ENCODE results near the gene WNT3A.
"Not testable (repeated sequence)": the region's sequence is repeated elsewhere in the genome, so short reads cannot be mapped to it uniquely, and the experiment has no call there.

WNT3A gene

GRCh38 chr1:228006786-228007048 lies at the start of gene WNT3A:
TSS of gene WNT3A (plus strand) at chr1:228006998. CDS start at chr1:228007129, 131 bp downstream.
- Histone ChIP-seq H3K9ac (no peak within 1 kb of the TSS), H3K27me3 (ENCODE audit: control insufficient read depth, insufficient read depth, low read length) (peaks cover 12% of the 10 kb centered on the region), H2AFZ (peak within 1 kb of the TSS; percentile 28), H3K4me2 (ENCODE audit: low read length) (peak within 1 kb of the TSS; percentile 55), H3K4me1 (no peaks in the 10 kb centered on the region), H3K27ac (no peak within 1 kb of the TSS), H3K36me3 (ENCODE audit: control insufficient read depth, insufficient read depth, low read length) (no peaks in the 10 kb centered on the region), H3K9me3 (ENCODE audit: control insufficient read depth, low read length) (no peaks in the 10 kb centered on the region), H3K4me3 (ENCODE audit: low read depth, low read length) (peak within 1 kb of the TSS; percentile 5), H3K79me2 (no peaks in the 10 kb centered on the region)
- TF ChIP-seq, protein P1, sequence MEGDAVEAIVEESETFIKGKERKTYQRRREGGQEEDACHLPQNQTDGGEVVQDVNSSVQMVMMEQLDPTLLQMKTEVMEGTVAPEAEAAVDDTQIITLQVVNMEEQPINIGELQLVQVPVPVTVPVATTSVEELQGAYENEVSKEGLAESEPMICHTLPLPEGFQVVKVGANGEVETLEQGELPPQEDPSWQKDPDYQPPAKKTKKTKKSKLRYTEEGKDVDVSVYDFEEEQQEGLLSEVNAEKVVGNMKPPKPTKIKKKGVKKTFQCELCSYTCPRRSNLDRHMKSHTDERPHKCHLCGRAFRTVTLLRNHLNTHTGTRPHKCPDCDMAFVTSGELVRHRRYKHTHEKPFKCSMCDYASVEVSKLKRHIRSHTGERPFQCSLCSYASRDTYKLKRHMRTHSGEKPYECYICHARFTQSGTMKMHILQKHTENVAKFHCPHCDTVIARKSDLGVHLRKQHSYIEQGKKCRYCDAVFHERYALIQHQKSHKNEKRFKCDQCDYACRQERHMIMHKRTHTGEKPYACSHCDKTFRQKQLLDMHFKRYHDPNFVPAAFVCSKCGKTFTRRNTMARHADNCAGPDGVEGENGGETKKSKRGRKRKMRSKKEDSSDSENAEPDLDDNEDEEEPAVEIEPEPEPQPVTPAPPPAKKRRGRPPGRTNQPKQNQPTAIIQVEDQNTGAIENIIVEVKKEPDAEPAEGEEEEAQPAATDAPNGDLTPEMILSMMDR (IDR thresholded peaks at IDR 0.05): no peak

DNA sequence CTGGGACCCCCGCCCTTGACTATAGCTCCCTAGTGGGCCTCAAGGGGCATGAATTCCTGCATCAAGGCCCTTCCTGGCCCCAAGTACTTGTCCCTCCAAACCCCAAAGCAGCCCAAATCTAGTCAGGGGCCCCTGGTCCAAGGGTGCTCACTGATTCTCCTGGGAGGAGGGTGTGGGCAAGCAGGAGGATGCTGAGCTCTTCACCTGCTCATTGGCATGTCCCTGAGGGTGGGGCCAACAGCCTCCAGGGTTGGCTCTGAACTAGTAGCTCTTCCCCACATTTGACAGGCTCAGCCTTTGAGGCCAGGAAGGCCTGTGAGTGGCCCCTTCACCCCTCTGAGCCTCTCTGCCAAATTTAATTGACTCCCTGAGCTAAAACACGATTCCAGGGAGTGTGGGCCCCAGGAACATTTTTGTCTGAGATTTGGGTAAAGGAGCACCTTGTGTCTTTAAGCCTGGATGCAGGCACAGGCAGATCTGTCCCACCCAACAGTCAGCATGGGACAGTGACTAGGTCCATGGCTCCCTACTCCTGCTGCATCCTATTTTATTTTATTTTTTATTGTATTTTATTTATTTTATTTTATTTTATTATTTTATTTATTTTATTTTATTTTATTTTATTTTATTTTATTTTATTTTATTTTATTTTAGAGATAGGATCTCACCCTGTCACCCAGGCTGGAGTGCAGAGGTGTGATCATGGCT lies 48.0 kb upstream of the WNT3A start:
- Histone ChIP-seq H3K27me3 (ENCODE audit: control insufficient read depth, insufficient read depth, low read length) (no peaks in the 10 kb centered on the region), H3K36me3 (ENCODE audit: control insufficient read depth, insufficient read depth, low read length) (no peaks in the 10 kb centered on the region), H3K9ac (no peak overlapping the region)

GRCh38 chr1:227959325-227959860 lies 47.4 kb upstream of the WNT3A start:
- no peak overlapping the region for H3K4me2 ChIP-seq (ENCODE audit: low read length)
- no peaks in the 10 kb centered on the region for H3K27me3 ChIP-seq (ENCODE audit: control insufficient read depth, insufficient read depth, low read length)
- no peak overlapping the region for H3K4me3 ChIP-seq (ENCODE audit: low read depth, low read length)
- TF ChIP-seq, protein P1 (IDR thresholded peaks at IDR 0.05): no peak
- H3K36me3 ChIP-seq (ENCODE audit: control insufficient read depth, insufficient read depth, low read length): no peaks in the 10 kb centered on the region
- no peak overlapping the region for H2AFZ ChIP-seq
- no peaks in the 10 kb centered on the region for H3K4me1 ChIP-seq
- no peak overlapping the region for H3K27ac ChIP-seq
- no peaks in the 10 kb centered on the region for H3K9me3 ChIP-seq (ENCODE audit: control insufficient read depth, low read length)
- H3K79me2 ChIP-seq: no peaks in the 10 kb centered on the region
- H3K9ac ChIP-seq: no peak overlapping the region

More for the DNA sequence above, 48.0 kb upstream of the WNT3A start:
- Histone ChIP-seq H3K4me3 (ENCODE audit: low read depth, low read length) (no peak overlapping the region), H2AFZ (no peak overlapping the region), H3K4me1 (no peaks in the 10 kb centered on the region), H3K4me2 (ENCODE audit: low read length) (no peak overlapping the region), H3K79me2 (no peaks in the 10 kb centered on the region), H3K27ac (no peak overlapping the region), H3K9me3 (ENCODE audit: control insufficient read depth, low read length) (no peaks in the 10 kb centered on the region)
- TF ChIP-seq, protein P1 (IDR thresholded peaks at IDR 0.05): no peak

- no peak overlapping the region for H3K4me3 ChIP-seq (ENCODE audit: low read depth, low read length)
- no peaks in the 10 kb centered on the region for H3K36me3 ChIP-seq (ENCODE audit: control insufficient read depth, insufficient read depth, low read length)
- H3K27ac ChIP-seq: no peak overlapping the region
- no peaks in the 10 kb centered on the region for H3K79me2 ChIP-seq
- no peaks in the 10 kb centered on the region for H3K27me3 ChIP-seq (ENCODE audit: control insufficient read depth, insufficient read depth, low read length)
- no peak overlapping the region for H3K9ac ChIP-seq
- TF ChIP-seq, protein P1 (IDR thresholded peaks at IDR 0.05): no peak
- no peak overlapping the region for H2AFZ ChIP-seq
- no peaks in the 10 kb centered on the region for H3K4me1 ChIP-seq
- no peaks in the 10 kb centered on the region for H3K9me3 ChIP-seq (ENCODE audit: control insufficient read depth, low read length)
- H3K4me2 ChIP-seq (ENCODE audit: low read length): no peak overlapping the region
Observed at GRCh38 chr1:227961651-227962466, 44.9 kb upstream of the WNT3A start.

DNA sequence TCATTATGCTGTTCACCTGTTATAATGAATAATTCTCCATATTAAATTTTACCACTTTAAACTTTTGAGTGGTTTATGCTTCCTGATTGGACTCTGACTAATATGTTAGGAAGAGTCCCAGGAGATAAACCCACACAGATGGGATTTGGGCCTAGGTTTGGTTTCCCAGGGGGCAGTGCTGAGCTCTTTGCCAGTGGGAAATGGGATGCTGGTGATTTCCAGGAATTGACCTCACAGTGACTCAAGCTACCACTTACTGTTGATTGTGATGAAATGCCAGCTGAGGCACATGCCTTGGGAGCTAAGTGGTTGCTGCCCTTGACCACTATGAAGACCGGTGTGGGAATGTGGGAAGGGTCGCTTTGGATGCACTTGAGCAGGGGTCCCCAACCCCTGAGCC lies 40.1 kb upstream of the WNT3A start:
- H3K36me3 ChIP-seq (ENCODE audit: control insufficient read depth, insufficient read depth, low read length); H3K27ac ChIP-seq; H3K4me1 ChIP-seq; H3K79me2 ChIP-seq; H3K9me3 ChIP-seq (ENCODE audit: control insufficient read depth, low read length); H3K4me3 ChIP-seq (ENCODE audit: low read depth, low read length); H2AFZ ChIP-seq; H3K9ac ChIP-seq; H3K27me3 ChIP-seq (ENCODE audit: control insufficient read depth, insufficient read depth, low read length); H3K4me2 ChIP-seq (ENCODE audit: low read length): not testable (repeated sequence)

- not testable (repeated sequence) for H3K27me3 ChIP-seq (ENCODE audit: control insufficient read depth, insufficient read depth, low read length); H3K4me3 ChIP-seq (ENCODE audit: low read depth, low read length); H3K79me2 ChIP-seq; H3K36me3 ChIP-seq (ENCODE audit: control insufficient read depth, insufficient read depth, low read length); H3K4me1 ChIP-seq; H3K27ac ChIP-seq; H3K9me3 ChIP-seq (ENCODE audit: control insufficient read depth, low read length); H3K4me2 ChIP-seq (ENCODE audit: low read length); H3K9ac ChIP-seq; H2AFZ ChIP-seq
Observed at GRCh38 chr1:227967815-227968214, 39.0 kb upstream of the WNT3A start.

- H3K4me1 ChIP-seq; H3K4me2 ChIP-seq (ENCODE audit: low read length); H3K4me3 ChIP-seq (ENCODE audit: low read depth, low read length); H3K9ac ChIP-seq; H3K36me3 ChIP-seq (ENCODE audit: control insufficient read depth, insufficient read depth, low read length); H3K27me3 ChIP-seq (ENCODE audit: control insufficient read depth, insufficient read depth, low read length); H3K9me3 ChIP-seq (ENCODE audit: control insufficient read depth, low read length); H3K79me2 ChIP-seq; H2AFZ ChIP-seq; H3K27ac ChIP-seq: not testable (repeated sequence)
Observed at GRCh38 chr1:227970076-227970995, 36.5 kb upstream of the WNT3A start.

Data from parathyroid adenoma (tissue), 2 donors.